ENCODE data around the gene QRFP.

Gene QRFP, protein sequence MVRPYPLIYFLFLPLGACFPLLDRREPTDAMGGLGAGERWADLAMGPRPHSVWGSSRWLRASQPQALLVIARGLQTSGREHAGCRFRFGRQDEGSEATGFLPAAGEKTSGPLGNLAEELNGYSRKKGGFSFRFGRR

GRCh38 chr9:130896233-130897014 is at the start of gene QRFP:
Gene QRFP, minus strand, starts transcription at chr9:130896812. Its CDS starts 2,974 bp downstream, at chr9:130893838.
- no peak for DNase-seq

- no peak for DNase-seq
Measured at GRCh38 chr9:130945173-130945572, 48.6 kb upstream of the QRFP start.

DNA sequence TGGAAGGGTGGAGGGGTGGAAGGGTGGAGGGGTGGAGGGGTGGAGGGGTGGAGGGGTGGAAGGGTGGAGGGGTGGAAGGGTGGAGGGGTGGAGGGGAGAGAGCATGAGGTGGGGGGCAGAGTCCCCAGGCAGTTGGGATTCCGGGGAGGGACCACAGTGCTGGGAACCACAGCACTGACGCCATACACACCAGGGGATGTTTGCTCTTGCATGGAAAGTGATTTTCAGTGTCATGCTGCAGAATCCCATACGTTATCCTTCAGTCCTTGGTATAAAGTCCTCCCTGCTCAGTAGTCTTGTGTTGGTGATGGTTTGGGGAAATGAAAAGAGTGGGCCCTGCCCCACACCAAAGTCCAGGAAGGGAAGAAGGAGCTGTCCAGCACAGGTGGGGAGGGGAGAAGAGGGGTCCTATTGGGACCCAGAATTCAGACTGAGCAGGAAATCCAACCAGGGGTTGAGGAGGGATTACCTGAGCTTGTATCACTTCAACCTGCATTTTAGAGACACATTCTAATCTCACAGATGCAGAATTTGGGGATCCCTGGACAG is 48.0 kb upstream of the QRFP start:
- DNase-seq: no peak

GRCh38 chr9:130943777-130944176 is 47.2 kb upstream of the QRFP start:
- no peak for DNase-seq

GRCh38 chr9:130943221-130943620 is 46.6 kb upstream of the QRFP start:
- DNase-seq: no peak

- no peak for DNase-seq
Measured at GRCh38 chr9:130942679-130943078, 46.1 kb upstream of the QRFP start.

- DNase-seq: no peak
Measured at GRCh38 chr9:130942084-130942483, 45.5 kb upstream of the QRFP start.

DNA sequence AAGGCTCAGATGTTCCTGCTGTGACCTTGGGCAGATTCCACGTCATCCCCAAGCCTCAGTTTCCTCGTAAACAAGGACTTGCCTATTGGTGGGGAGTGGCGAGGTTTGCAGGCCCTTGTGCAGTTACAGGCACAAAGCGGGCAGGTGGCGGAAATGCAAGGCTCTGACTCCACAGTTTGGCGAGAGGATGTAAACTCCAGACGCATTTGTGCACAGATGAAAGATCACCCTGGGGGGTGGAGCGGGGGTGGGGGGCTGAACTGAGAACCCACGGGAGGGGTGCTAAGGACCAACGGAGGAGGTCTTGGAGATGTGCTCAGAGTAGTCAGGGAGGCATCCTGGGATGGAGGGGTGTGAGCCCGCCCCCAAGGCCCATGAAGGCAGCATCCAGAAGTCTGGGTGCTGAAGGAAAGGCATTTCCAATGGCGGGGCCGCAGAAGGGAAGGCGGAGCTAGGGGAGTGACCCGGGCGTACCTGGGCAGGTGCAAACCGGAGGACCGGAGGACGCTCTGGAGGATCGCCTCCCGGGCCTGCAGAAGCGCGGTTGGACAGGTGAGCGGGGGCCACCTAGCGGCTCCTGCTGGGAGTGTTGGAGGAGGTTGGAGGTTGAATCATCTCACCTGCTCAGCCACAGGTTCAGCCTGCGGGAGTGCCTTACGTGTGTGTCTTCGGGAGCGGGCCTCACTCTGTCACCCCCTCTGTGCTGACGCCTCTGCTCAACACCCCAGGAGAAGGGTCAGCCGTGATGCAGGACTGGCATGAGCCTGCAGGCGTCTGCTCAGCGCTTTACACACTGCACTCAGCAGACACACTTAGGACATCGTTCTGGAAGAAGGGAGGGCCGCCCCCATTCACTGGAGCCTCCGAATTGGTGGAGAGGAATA is 44.3 kb upstream of the QRFP start:
- no peak for DNase-seq

- DNase-seq: no peak
Measured at GRCh38 chr9:130940027-130940549, 43.5 kb upstream of the QRFP start.

DNA sequence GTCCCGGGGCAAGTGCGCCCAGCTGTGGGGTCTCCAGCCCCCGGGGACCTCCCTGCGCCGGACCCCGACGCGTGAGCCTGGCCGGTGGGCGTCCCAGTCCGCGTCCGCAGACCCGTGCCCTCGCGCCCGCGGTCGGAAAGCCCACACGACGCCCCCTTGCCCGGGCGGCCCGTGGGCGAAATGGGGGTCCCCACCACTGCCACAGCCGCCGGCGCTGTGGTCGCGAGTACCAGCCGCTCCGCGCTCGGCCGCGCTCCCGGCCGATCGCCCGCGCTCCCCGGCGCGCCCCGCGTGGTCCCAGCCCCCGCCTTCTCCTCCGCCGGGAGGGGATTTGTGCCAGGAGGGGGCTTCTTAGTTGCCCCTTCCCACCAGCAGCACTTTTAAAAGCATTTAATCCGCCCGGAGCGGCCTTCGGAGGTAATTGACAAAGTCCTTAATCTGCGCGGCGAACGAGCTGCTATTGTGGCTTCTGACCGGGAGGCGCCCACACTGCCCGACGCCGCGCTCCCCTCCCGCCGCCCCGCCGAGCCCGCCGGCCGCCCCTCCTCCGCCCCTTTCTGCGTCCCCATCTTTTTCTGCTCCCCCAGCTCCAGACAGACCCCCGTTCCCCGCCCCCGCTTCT is 42.9 kb upstream of the QRFP start:
- DNase-seq: no peak

DNA sequence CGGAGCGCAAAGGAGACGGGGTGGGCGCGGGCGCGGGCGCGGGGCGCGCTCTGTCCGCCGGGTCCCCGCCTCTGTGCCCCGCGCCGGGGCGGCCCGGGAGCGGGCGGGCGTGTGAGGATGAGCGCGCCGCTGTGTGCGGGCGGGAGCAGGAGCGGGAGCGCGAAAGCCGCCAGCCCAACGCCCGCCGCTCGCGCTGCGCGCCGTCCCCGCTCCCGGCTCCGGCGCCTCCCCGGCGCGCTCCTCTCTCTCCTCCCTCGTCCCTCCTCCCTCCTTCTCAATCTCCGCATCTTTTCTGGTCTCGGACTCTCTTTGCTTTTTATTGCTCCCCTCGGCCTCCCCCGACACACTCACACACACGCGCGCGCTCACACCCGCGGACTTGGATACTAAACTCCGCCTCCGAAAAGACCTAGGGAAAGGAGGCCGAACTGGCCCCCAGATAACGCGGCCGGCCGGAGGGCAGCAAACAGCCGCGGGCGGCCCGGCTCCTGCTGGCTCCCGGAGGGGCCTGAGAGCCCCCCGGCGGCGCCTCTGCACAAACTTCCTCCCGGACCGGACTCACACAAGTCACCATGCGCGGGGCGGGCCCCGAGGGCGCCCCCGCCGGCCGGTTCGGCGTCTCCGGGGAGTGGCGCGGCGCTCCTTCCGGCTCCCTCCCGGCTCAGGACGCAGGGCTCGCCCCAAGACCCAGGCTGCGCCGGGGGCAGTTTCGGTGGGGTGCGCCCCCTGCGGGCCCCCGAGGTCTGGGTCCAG is 42.2 kb upstream of the QRFP start, which contains the start of gene FIBCD1:
Gene FIBCD1, minus strand, starts transcription at position 596 of the 753 bp plus-strand sequence. CDS start 640 bp downstream, outside the sequence.
- no peak for DNase-seq

DNA sequence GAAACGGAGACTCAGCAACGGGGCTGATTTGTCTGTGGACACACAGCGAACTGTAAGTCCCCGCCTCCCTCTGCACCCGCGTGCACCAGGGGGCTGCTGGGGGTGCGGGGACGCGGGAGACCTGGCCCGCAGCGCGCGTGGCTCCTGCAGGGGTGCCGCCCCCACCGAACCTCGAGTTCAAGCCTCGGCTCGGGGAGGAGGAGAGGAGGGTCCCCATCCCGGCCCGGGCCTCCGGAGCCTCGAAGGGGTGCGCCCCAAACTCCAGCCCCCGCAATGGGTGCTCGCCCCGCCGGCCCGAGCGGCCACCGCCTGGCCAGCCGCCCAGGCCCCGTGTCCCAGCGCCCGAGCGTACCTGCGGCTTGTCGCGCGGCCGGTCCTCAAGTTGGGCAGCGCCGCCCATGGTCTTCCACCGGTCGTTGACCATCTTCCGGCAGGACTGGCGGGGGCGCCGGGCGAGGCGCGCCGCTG is 41.6 kb upstream of the QRFP start:
- DNase-seq: no peak

DNA sequence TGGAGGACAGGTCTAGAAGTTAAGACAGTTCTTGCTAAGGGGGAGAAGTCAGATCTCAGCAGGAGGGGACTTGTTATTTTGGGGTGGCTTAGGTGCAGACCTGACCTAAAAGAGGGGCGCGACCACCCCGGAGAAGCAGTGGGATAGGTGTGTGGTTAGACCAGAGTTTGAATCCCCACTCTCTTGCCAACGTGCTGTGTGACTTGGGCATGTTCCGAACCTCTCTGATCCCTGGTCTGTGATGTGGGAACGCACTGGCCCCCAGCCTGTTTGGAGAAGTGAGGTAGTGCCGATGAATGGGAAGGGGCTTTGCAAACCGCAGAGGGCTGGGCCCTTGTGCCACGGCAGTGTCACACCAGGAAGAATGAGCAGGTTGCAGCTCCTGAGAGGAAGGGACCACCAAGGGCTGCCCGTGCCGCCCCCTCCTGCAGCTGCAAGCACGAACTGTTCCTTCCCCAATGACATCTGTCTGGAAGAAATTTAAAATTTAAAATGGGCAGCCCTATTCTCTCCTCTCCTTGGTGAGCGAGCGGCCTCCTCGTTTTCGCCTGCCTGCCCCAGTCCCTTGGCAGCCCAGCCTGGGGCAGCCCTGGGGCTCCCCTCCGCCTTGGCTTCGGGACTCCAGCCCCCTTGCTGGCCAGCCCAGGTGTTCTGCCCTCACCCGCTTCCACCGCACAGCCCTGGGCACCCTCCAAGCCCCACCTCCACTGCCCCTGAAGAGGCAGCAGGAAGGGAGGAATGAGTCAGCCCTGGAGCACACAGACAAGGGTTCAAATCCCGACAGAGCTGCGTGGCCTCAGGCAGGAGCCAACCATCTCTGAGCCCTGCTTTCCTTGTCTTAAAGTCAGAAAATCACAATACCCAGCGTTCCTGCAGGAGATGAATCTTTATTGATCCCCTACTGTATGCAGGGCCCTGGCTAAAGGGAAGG is 40.8 kb upstream of the QRFP start:
- no peak for DNase-seq

DNA sequence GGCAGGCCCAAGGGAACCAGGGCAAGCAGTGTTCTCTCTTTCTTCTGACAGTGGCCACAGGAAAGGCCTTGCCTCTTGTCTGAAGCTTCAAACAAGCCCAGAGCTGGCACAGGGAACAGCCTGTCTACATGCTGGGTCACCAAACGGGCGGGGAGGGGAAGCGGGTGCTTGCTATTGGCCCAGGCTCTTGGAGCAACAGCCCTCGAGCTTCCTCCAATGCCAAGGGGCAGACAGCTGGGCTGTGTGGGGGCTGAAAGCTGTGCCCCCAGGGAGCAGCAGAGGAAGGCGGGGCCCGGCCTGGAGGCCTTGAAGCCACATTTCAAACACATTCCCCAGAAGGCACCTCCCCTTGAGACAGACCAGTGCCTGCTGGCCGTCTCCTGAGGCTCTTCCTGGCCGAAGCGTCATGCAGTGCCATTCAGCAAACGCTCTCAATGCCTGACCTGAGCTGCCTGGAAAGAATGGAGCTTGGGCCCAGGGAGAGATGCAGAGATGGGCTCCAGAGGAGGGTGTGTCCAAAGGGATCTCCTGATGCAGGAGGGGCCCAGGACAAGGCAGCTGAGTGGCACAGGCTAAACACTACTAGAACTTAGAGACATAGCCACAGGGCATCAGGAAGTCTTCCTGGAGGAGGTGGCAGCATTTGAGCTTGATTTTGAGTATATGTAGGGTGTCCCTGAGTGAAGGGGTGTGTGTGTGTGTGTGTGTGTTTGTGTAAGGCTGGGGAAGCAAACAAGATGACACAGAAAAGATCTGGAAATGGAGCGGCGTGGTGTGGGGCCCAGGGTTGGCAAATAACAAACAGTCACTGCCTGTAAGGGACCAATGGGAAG is 39.9 kb upstream of the QRFP start:
- peak; percentile 80 for DNase-seq

GRCh38 chr9:130935648-130936271 is 39.1 kb upstream of the QRFP start:
- no peak for DNase-seq

GRCh38 chr9:130934702-130935647 is 38.4 kb upstream of the QRFP start:
- no peak for DNase-seq

- DNase-seq: no peak
Measured at GRCh38 chr9:130934246-130934645, 37.6 kb upstream of the QRFP start.
